ENCODE results near the gene P2RY8. TPM values are rescaled to one million over a fixed set of nuclear protein-coding genes. Genes with fewer than 3 reads are reported as not detected.

P2RY8 gene
- total RNA-seq, 1 donor from 2014 or later, result 0.52 TPM

GRCh38 chrX:1417921-1418771 lies 118.8 kb downstream of the P2RY8 start:
- no peak for ATAC-seq

- ATAC-seq, result no peak
Measured at GRCh38 chrX:1416965-1417760, 119.8 kb downstream of the P2RY8 start.

DNA sequence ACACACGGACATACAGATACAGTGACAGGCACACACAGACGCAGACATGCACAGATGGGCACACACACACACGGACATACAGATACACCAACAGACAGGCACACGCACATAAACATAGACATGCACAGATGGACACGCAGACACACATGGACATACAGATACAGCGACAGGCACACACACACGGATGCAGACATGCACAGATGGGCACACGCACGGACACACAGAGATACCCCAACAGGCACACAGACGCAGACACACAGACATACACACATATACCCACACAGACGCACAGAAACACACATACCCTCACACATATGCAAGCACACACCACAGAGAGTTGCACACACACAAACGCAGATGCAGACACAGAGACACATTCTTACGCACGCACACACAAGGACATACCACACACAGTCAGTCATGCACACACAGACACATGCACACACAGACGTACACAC lies 120.6 kb downstream of the P2RY8 start:
- ATAC-seq, result no peak

Other genes starting within 250 kb of the P2RY8 start
- gene IL3RA, start 200.4 kb downstream of the P2RY8 start, total RNA-seq, result 1.2 TPM
- gene SLC25A6, start 145.1 kb downstream of the P2RY8 start, total RNA-seq, result 294 TPM
- 8.1 TPM for gene ASMTL, start 84.3 kb downstream of the P2RY8 start, total RNA-seq
- 13.0 TPM for gene AKAP17A, start 54.4 kb upstream of the P2RY8 start, total RNA-seq
- gene ASMT, start 77.9 kb upstream of the P2RY8 start, total RNA-seq, result not detected

Data from esophagus mucosa (tissue), 1 donor.